KMS-11 (cell line): ENCODE data around the gene GP5.

ENCODE experiments used
- H2AFZ ChIP-seq: fragments of 200-600 bp; sonication (generic); 2 replicates; pipeline ENCODE4 v1.6.1; 2016; ENCODE audit warnings: antibody characterized with exemption, mixed run types, low read depth
- H3K27ac ChIP-seq: fragments of 200-600 bp; sonication (generic); 2 replicates; pipeline ENCODE4 v1.6.1; 2016; ENCODE audit warnings: mild to moderate bottlenecking, mixed run types
- H3K27me3 ChIP-seq: fragments of 200-600 bp; sonication (generic); 2 replicates; pipeline ENCODE4 v1.6.1; 2017; ENCODE audit warnings: mild to moderate bottlenecking, low read depth, mixed run types, moderate library complexity; ENCODE audit not compliant: insufficient read depth
- H3K36me3 ChIP-seq: fragments of 200-600 bp; sonication (generic); 2 replicates; pipeline ENCODE4 v1.6.1; 2017; ENCODE audit warnings: mild to moderate bottlenecking, mixed run types; ENCODE audit not compliant: insufficient read depth
- H3K4me1 ChIP-seq: fragments of 200-600 bp; sonication (generic); 2 replicates; pipeline ENCODE4 v1.6.1; 2016; ENCODE audit warnings: mild to moderate bottlenecking, low read depth, mixed run types; ENCODE audit not compliant: poor library complexity, severe bottlenecking
- H3K4me2 ChIP-seq: fragments of 200-600 bp; sonication (generic); 2 replicates; pipeline ENCODE4 v1.7.0; 2016; ENCODE audit warnings: mild to moderate bottlenecking, mixed run types
- H3K4me3 ChIP-seq: fragments of 200-600 bp; sonication (generic); IDR thresholded peaks from 2 replicates; pipeline ENCODE4 v1.6.1; 2017; ENCODE audit warnings: low read depth, low read length, mixed read lengths; ENCODE audit not compliant: insufficient read depth
- H3K79me2 ChIP-seq: fragments of 200-600 bp; sonication (generic); 2 replicates; pipeline ENCODE4 v1.6.1; 2016; ENCODE audit warnings: low read depth, mixed run types; ENCODE audit not compliant: insufficient read depth
- H3K9ac ChIP-seq: fragments of 200-600 bp; sonication (generic); 2 replicates; pipeline ENCODE4 v1.6.1; 2016; ENCODE audit warnings: mild to moderate bottlenecking, mixed run types
- H4K20me1 ChIP-seq: fragments of 200-600 bp; sonication (generic); 2 replicates; pipeline ENCODE4 v1.6.1; 2016; ENCODE audit warnings: mild to moderate bottlenecking, mixed run types; ENCODE audit not compliant: insufficient read depth
- CTCF ChIP-seq: fragments of 200-600 bp; sonication (generic); conservative IDR thresholded peaks from 2 replicates; pipeline ENCODE4 v1.6.1; 2017; ENCODE audit warnings: low read depth, mild to moderate bottlenecking, antibody characterized with exemption, low read length, moderate library complexity, mixed read lengths

Gene GP5

GRCh38 chr3:194399166-194399565 lies at the start of gene GP5:
GP5 (minus strand) TSS chr3:194399266; CDS start chr3:194398282, 984 bp downstream.
- H3K9ac ChIP-seq, result no peak within 1 kb of the TSS

GRCh38 chr3:194447657-194448056 lies 48.6 kb upstream of the GP5 start:
- H3K4me1 ChIP-seq, result no peaks in the 10 kb centered on the region
- no peak overlapping the region for H3K4me2 ChIP-seq
- peaks cover 8% of the 10 kb centered on the region; the same call in 1 of the 2 replicates for H3K36me3 ChIP-seq
- no peak overlapping the region for H3K9ac ChIP-seq
- H3K79me2 ChIP-seq, result no peaks in the 10 kb centered on the region
- no peak for TF ChIP-seq CTCF
- H2AFZ ChIP-seq, result no peak overlapping the region
- H3K4me3 ChIP-seq, result no peak overlapping the region
- no peaks in the 10 kb centered on the region for H4K20me1 ChIP-seq
- no peaks in the 10 kb centered on the region for H3K27me3 ChIP-seq
- H3K27ac ChIP-seq, result no peak overlapping the region

More at GRCh38 chr3:194399166-194399565, at the start of gene GP5:
- no peaks in the 10 kb centered on the region for H3K27me3 ChIP-seq
- H3K4me1 ChIP-seq, result peaks cover 4% of the 10 kb centered on the region
- H3K27ac ChIP-seq, result no peak within 1 kb of the TSS
- H2AFZ ChIP-seq, result no peak within 1 kb of the TSS
- H3K79me2 ChIP-seq, result no peaks in the 10 kb centered on the region
- H3K4me3 ChIP-seq, result no peak within 1 kb of the TSS
- H3K4me2 ChIP-seq, result no peak within 1 kb of the TSS
- TF ChIP-seq CTCF, result no peak
- H3K36me3 ChIP-seq, result no peaks in the 10 kb centered on the region
- no peaks in the 10 kb centered on the region for H4K20me1 ChIP-seq

GRCh38 chr3:194447161-194447560 lies 48.1 kb upstream of the GP5 start:
- TF ChIP-seq CTCF, result no peak
- no peak overlapping the region for H3K4me2 ChIP-seq
- peaks cover 8% of the 10 kb centered on the region; the same call in 1 of the 2 replicates for H3K36me3 ChIP-seq

GRCh38 chr3:194446754-194447153 lies 47.7 kb upstream of the GP5 start:
- Histone ChIP-seq H4K20me1 (no peaks in the 10 kb centered on the region), H3K27me3 (no peaks in the 10 kb centered on the region), H3K4me1 (no peaks in the 10 kb centered on the region), H3K79me2 (no peaks in the 10 kb centered on the region), H2AFZ (no peak overlapping the region), H3K9ac (no peak overlapping the region), H3K4me3 (no peak overlapping the region), H3K4me2 (no peak overlapping the region), H3K27ac (no peak overlapping the region), H3K36me3 (peaks cover 8% of the 10 kb centered on the region; the same call in 1 of the 2 replicates)
- TF ChIP-seq CTCF, result no peak

More at GRCh38 chr3:194447161-194447560, 48.1 kb upstream of the GP5 start:
- no peaks in the 10 kb centered on the region for H3K27me3 ChIP-seq
- no peak overlapping the region for H2AFZ ChIP-seq
- no peaks in the 10 kb centered on the region for H3K79me2 ChIP-seq
- no peak overlapping the region for H3K4me3 ChIP-seq
- H3K4me1 ChIP-seq, result no peaks in the 10 kb centered on the region
- H3K27ac ChIP-seq, result no peak overlapping the region
- H4K20me1 ChIP-seq, result no peaks in the 10 kb centered on the region
- H3K9ac ChIP-seq, result no peak overlapping the region
